A549 (cell line): ENCODE data around the gene NDUFB11. TPM values are rescaled to one million over a fixed set of nuclear protein-coding genes. Genes with fewer than 3 reads are reported as not detected.

Experiments
- ATAC-seq, 2 experiments: fragments of 200-7000 bp in 1 of 2; fragments of >200 bp in 1 of 2; cut with Nextera tagmentation in 1 of 2; cut with Tn5 transposase in 1 of 2; 3 replicates each; pipeline versions ENCODE4 v1.8.0 to v1.9.1; 2018 to 2020; ENCODE audit warnings: mild to moderate bottlenecking in 1 of 2, moderate library complexity in 1 of 2
- CTCF ChIA-PET: fragments of 300-600 bp; sonication (Branson Sonifier 250); formaldehyde crosslinking; extraction: SDS; loops from one replicate; lab custom pipeline; 2021; ENCODE audit warnings: antibody characterized with exemption, inconsistent platforms; lab: Yijun Ruan, JAX
- POLR2A ChIA-PET: fragments of 350-600 bp; formaldehyde crosslinking; extraction: SDS; loops from one replicate; lab custom pipeline; 2021; ENCODE audit warnings: antibody characterized with exemption, inconsistent platforms; lab: Yijun Ruan, JAX
- DNase-seq, 2 experiments: peaks; one replicate each; pipeline versions ENCODE4 v3.0.0 to v3.0.0-alpha.2; 2011 to 2016; ENCODE audit warnings: low read depth in 1 of 2, low spot score in 1 of 2
- FAIRE-seq: peaks from 2 replicates; lab custom pipeline; 2011; peaks lifted over from hg19 to GRCh38; lab: Jason Lieb, UNC
- H3K27ac ChIP-seq, 2 experiments: fragments of >200 bp; sonication (Bioruptor Twin); formaldehyde crosslinking; 3 replicates each; pipeline ENCODE4 v1.5.1; 2016 to 2017
- H3K4me1 ChIP-seq: fragments of >200 bp; sonication (Bioruptor Twin); formaldehyde crosslinking; 3 replicates; pipeline ENCODE4 v1.6.1; 2016
- H3K4me2 ChIP-seq: fragments of >200 bp; sonication (Bioruptor Twin); formaldehyde crosslinking; 3 replicates; pipeline ENCODE4 v1.6.1; 2016
- H3K4me3 ChIP-seq: fragments of >200 bp; sonication (Bioruptor Twin); formaldehyde crosslinking; 3 replicates; pipeline ENCODE4 v1.5.1; 2016
- H3K9me3 ChIP-seq: fragments of >200 bp; sonication (Bioruptor Twin); formaldehyde crosslinking; 3 replicates; pipeline ENCODE4 v1.6.1; 2016
- CBX2 ChIP-seq: fragments of 200-600 bp; sonication (generic); IDR thresholded peaks from 2 replicates; pipeline ENCODE4 v1.6.1; 2016; ENCODE audit warnings: low read depth, mild to moderate bottlenecking, borderline replicate concordance
- CHD2 ChIP-seq: fragments of 150-350 bp; IDR thresholded peaks from 2 replicates; pipeline ENCODE4 v1.6.1; 2014; ENCODE audit warnings: low read length; ENCODE audit not compliant: partially characterized antibody
- CTCF ChIP-seq: fragments of >200 bp; sonication (Bioruptor Twin); formaldehyde crosslinking; IDR thresholded peaks from 3 replicates; pipeline ENCODE4 v1.5.1; 2016
- ELK1 ChIP-seq: fragments of 150-350 bp; IDR thresholded peaks from 2 replicates; pipeline ENCODE4 v1.6.1; 2014; ENCODE audit warnings: low read depth, mild to moderate bottlenecking, low read length
- FOSL2 ChIP-seq, 2 experiments: fragments of 450-650 bp in 1 of 2; fragments of >200 bp in 1 of 2; sonication (Bioruptor Twin) in 1 of 2; formaldehyde crosslinking; IDR thresholded peaks; 2 replicates each; pipeline versions ENCODE4 v1.5.0 to v1.6.1; 2016 to 2020; ENCODE audit warnings: mild to moderate bottlenecking in 1 of 2, moderate library complexity in 1 of 2
- GATA3 ChIP-seq: IDR thresholded peaks from 2 replicates; pipeline ENCODE4 v1.6.1; 2012; ENCODE audit warnings: borderline replicate concordance
- HES2 ChIP-seq: fragments of >200 bp; sonication (Bioruptor Twin); formaldehyde crosslinking; IDR thresholded peaks from 2 replicates; pipeline ENCODE4 v1.6.1; 2016
- JUN ChIP-seq, 2 experiments: fragments of >200 bp; sonication (Bioruptor Twin); formaldehyde crosslinking; IDR thresholded peaks; 2 replicates in 1 of 2; 3 replicates in 1 of 2; pipeline ENCODE4 v1.6.1; 2016 to 2017
- POLR2A ChIP-seq: IDR thresholded peaks from 2 replicates; pipeline ENCODE4 v1.6.1; 2012; ENCODE audit warnings: mild to moderate bottlenecking, low read length
- RAD21 ChIP-seq, 2 experiments: fragments of >200 bp in 1 of 2; sonication (Bioruptor Twin) in 1 of 2; formaldehyde crosslinking in 1 of 2; IDR thresholded peaks in 1 of 2; conservative IDR thresholded peaks in 1 of 2; 2 replicates in 1 of 2; 3 replicates in 1 of 2; pipeline ENCODE4 v1.6.1; 2012 to 2018; ENCODE audit warnings: inconsistent platforms in 1 of 2
- REST ChIP-seq: fragments of 200-600 bp; sonication (generic); IDR thresholded peaks from 2 replicates; pipeline ENCODE4 v1.6.1; 2016; ENCODE audit warnings: antibody characterized with exemption, mild to moderate bottlenecking, moderate library complexity
- SMC3 ChIP-seq: fragments of >200 bp; sonication (Bioruptor Twin); formaldehyde crosslinking; IDR thresholded peaks from 3 replicates; pipeline ENCODE4 v1.6.1; 2018; ENCODE audit warnings: inconsistent platforms
- USF2 ChIP-seq: fragments of 450-650 bp; IDR thresholded peaks from 2 replicates; pipeline ENCODE4 v1.6.1; 2014; ENCODE audit warnings: antibody characterized with exemption
- ZC3H11A ChIP-seq: fragments of 450-650 bp; IDR thresholded peaks from 2 replicates; pipeline ENCODE4 v1.6.1; 2014; ENCODE audit warnings: antibody characterized with exemption, mild to moderate bottlenecking
- WGBS: methylation state at CpG from one replicate; pipeline ENCODE4 v1.1.6; 2017; ENCODE audit errors: missing lambda C conversion rate; 5-methylcytosine and 5-hydroxymethylcytosine counted together
- polyA plus RNA-seq, 4 experiments: library from polyadenylated mRNA; depleted of rRNA in 3 of 4; stranded (reverse); fragments of >200 nt; fragmentation: RNase III in 1 of 4; extraction: RNeasy Plus Mini Kit Qiagen cat#74134 plus additional on column Dnase treatment in 1 of 4; gene quantifications; 2 replicates in 3 of 4; 3 replicates in 1 of 4; pipeline ENCODE4 v1.2.3, GENCODE V29; 2011 to 2017
- small RNA-seq, 6 experiments: library from RNA; depleted of rRNA; stranded (forward); fragments of <200 nt; gene quantifications; one replicate each; pipeline ENCODE3, GENCODE V24; 2012

NDUFB11 gene
- polyA plus RNA-seq, 2 of the 4 experiments (the other 2 are of a cell fraction): 84.5 to 147 TPM

- H3K4me1 ChIP-seq: no peaks in the 10 kb centered on the region
- 66% methylated on average over 11 of the region's 11 CpGs for WGBS
- CTCF ChIA-PET: interaction anchor here (0.6 to 2.4 kb wide), 27 partner anchors 8 to 651 kb away, joined by 3 to 10 read pairs (median 4); no protein-coding TSS in a partner anchor
- ATAC-seq: no peak
- TF ChIP-seq JUN (IDR thresholded peaks at IDR 0.05): no peak
- no peak for TF ChIP-seq POLR2A
- TF ChIP-seq CBX2: no peak
- TF ChIP-seq ELK1: no peak
- no peak for TF ChIP-seq HES2
- TF ChIP-seq SMC3: no peak
- TF ChIP-seq FOSL2 (IDR thresholded peaks at IDR 0.05): no peak
- no peak for TF ChIP-seq FOSL2 (CRISPR knock-in tag; IDR thresholded peaks at IDR 0.05)
- no peak for TF ChIP-seq CHD2
- TF ChIP-seq USF2: no peak
- no peak for TF ChIP-seq REST
- TF ChIP-seq, all 56 proteins: peak for 0
- FAIRE-seq (no peak), DNase-seq (no peak)
- Histone ChIP-seq H3K4me2 (no peak overlapping the region), H3K9me3 (no peaks in the 10 kb centered on the region), H3K4me3 (no peak overlapping the region), H3K27ac (no peak overlapping the region)
- POLR2A ChIA-PET: no interaction called here
These were observed 50.6 kb downstream of the NDUFB11 start for GRCh38 chrX:47093860-47094259.

- H3K27ac ChIP-seq: no peak overlapping the region
- ATAC-seq: peak in 1 of 2 experiments; percentile 50; a peak in 3 of 6 replicates
- FAIRE-seq: peak; percentile 82
- H3K4me3 ChIP-seq: no peak overlapping the region
- DNase-seq: peak; percentile 35 to 38
- ChIA-PET CTCF (interaction anchor here (0.6 to 2.4 kb wide), 29 partner anchors 9 to 638 kb away, joined by 3 to 10 read pairs (median 4); partner anchors contain the start of genes NDUFB11 and RBM10), POLR2A (no interaction called here)
- H3K4me1 ChIP-seq: no peaks in the 10 kb centered on the region
- no peaks in the 10 kb centered on the region for H3K9me3 ChIP-seq
- WGBS: 7% methylated on average over 1 of the region's 1 CpG
- H3K4me2 ChIP-seq: no peak overlapping the region
- TF ChIP-seq CTCF (peak; percentile 66), RAD21 (conservative IDR thresholded peaks at IDR 0.05 in 1 of 2, IDR thresholded peaks at IDR 0.05 in 1 of 2) (peak; percentile 70 to 76), SMC3 (peak; percentile 51; the same call in 2 of the 3 replicates), CHD2 (no peak), ZC3H11A (no peak), GATA3 (no peak)
- TF ChIP-seq, all 56 proteins: peak for 3
These were observed 51.3 kb downstream of the NDUFB11 start for GRCh38 chrX:47093248-47093647.

Small RNAs within 50 kb of the gene (small RNA-seq; reads per million reads assigned to genes)
- gene RNU12-2P: 0 to 0.43 (median 0) reads per million in 6 experiments

Other genes starting within 250 kb of the NDUFB11 start
- 19.8 and 28.8 TPM in 2 replicates for gene JADE3, start 232.3 kb downstream of the NDUFB11 start, polyA plus RNA-seq (2011; rRNA removed)
- 10.4 to 10.6 TPM (median 10.5 TPM) in 3 replicates for gene JADE3, start 232.3 kb downstream of the NDUFB11 start, polyA plus RNA-seq (2017; fragmentation: RNase III; extraction: RNeasy Plus Mini Kit Qiagen cat#74134 plus additional on column Dnase treatment)
- gene RGN, start 66.3 kb downstream of the NDUFB11 start, polyA plus RNA-seq (2011; rRNA removed): 0.14 TPM in 1 of 2 replicates, not detected in the other
- 0.28 TPM in 1 of 3 replicates, not detected in the others for gene RGN, start 66.3 kb downstream of the NDUFB11 start, polyA plus RNA-seq (2017; fragmentation: RNase III; extraction: RNeasy Plus Mini Kit Qiagen cat#74134 plus additional on column Dnase treatment)
- gene RBM10, start 519 bp upstream of the NDUFB11 start, polyA plus RNA-seq (2011; rRNA removed): 16.4 and 21.1 TPM in 2 replicates
- gene RBM10, start 519 bp upstream of the NDUFB11 start, polyA plus RNA-seq (2017; fragmentation: RNase III; extraction: RNeasy Plus Mini Kit Qiagen cat#74134 plus additional on column Dnase treatment): 29.8 to 35.2 TPM (median 33.0 TPM) in 3 replicates
- 160 and 192 TPM in 2 replicates for gene UBA1, start 49.1 kb upstream of the NDUFB11 start, polyA plus RNA-seq (2011; rRNA removed)
- gene UBA1, start 49.1 kb upstream of the NDUFB11 start, polyA plus RNA-seq (2017; fragmentation: RNase III; extraction: RNeasy Plus Mini Kit Qiagen cat#74134 plus additional on column Dnase treatment): 188 to 196 TPM (median 192 TPM) in 3 replicates
- 111 and 121 TPM in 2 replicates for gene CDK16, start 74.0 kb upstream of the NDUFB11 start, polyA plus RNA-seq (2011; rRNA removed)
- 101 to 115 TPM (median 105 TPM) in 3 replicates for gene CDK16, start 74.0 kb upstream of the NDUFB11 start, polyA plus RNA-seq (2017; fragmentation: RNase III; extraction: RNeasy Plus Mini Kit Qiagen cat#74134 plus additional on column Dnase treatment)
- gene USP11, start 88.3 kb upstream of the NDUFB11 start, polyA plus RNA-seq (2011; rRNA removed): 35.6 and 36.6 TPM in 2 replicates
- 43.5 to 53.3 TPM (median 50.0 TPM) in 3 replicates for gene USP11, start 88.3 kb upstream of the NDUFB11 start, polyA plus RNA-seq (2017; fragmentation: RNase III; extraction: RNeasy Plus Mini Kit Qiagen cat#74134 plus additional on column Dnase treatment)
- 0.06 and 0.13 TPM in 2 replicates for gene ZNF157, start 225.9 kb upstream of the NDUFB11 start, polyA plus RNA-seq (2011; rRNA removed)
- gene ZNF157, start 225.9 kb upstream of the NDUFB11 start, polyA plus RNA-seq (2017; fragmentation: RNase III; extraction: RNeasy Plus Mini Kit Qiagen cat#74134 plus additional on column Dnase treatment): 0.05 to 0.08 TPM (median 0.05 TPM) in 3 replicates